Hematopoietic multipotent progenitor cell treated with erythropoietin and hydrocortisone succinate and interleukin-3 and kit ligand, for 15 days (in vitro differentiated cells): Measurements from ENCODE around the gene ID2.

Experiments
- DNase-seq: peaks from one replicate; pipeline ENCODE4 v3.0.0-alpha.2; 2015; ENCODE audit warnings: low spot score

The ID2 gene, protein sequence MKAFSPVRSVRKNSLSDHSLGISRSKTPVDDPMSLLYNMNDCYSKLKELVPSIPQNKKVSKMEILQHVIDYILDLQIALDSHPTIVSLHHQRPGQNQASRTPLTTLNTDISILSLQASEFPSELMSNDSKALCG

DNA sequence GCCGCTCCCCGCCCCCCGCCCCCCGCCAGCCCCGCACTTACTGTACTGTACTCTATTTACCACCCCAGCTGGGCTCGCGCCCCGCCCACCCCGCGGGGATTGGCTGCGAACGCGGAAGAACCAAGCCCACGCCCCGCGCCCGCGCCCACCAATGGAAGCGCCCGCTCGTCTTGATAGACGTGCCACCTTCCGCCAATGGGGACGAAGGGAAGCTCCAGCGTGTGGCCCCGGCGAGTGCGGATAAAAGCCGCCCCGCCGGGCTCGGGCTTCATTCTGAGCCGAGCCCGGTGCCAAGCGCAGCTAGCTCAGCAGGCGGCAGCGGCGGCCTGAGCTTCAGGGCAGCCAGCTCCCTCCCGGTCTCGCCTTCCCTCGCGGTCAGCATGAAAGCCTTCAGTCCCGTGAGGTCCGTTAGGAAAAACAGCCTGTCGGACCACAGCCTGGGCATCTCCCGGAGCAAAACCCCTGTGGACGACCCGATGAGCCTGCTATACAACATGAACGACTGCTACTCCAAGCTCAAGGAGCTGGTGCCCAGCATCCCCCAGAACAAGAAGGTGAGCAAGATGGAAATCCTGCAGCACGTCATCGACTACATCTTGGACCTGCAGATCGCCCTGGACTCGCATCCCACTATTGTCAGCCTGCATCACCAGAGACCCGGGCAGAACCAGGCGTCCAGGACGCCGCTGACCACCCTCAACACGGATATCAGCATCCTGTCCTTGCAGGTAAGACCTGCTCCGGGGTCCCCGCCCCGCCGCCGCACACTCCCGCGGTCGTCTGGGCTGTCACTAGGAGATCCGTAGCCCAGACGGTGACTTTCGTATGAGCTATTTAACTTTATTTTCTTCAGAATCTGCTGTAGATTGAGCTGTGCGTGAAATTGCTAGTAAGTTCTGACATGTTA, at the start of gene ID2:
Gene ID2 (plus strand): TSS at position 271 of the 907 bp plus-strand sequence. CDS start 110 bp downstream, at position 381.
- DNase-seq, result peak; percentile 99

DNA sequence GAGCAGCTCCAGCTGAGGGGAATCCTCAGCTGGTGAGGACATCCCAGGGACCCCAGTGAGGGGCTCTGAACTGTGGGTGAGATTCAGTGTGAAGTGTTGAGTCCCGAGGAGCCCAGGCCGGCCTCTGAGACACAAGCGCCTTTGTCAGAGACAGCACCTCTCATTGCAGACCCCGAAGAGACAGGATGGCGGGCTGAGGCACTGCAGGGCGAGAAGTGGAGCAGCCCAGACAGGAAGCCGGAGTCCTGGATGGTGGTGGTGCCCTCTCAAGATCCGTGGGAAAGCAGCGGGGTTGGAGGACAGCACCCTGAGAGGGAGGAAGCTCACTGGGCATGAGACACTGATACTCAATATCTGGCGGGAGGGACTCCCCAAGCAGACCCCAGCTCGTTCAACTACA, 49.1 kb upstream of the ID2 start:
- DNase-seq, result no peak

DNA sequence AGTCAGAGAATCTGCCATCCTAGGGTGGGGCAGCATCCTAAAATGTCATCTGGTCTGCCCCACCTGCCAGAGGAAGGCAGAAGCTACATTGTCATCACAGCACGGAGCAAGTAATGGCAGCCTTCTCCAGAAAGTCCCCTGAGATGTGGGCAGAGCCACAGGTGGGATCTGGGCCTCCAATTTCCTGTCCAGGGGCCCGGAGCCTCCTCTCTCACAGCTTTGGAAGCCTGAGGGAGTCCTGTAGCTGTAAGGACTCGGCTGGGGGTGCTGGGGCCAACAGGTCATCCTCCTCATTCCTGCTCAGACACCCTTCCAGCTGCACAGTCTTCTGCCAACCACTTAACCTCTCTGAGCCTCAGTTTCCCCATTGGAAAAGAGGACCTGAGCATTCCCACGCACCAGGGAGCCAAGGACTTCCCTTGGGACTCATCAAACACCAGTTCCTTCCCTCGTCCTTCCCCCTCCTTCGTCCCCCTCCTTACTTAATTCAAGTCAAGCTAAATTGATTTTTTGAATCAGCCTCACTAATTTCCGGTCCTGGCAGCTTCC, 48.6 kb upstream of the ID2 start:
- DNase-seq, result no peak

DNA sequence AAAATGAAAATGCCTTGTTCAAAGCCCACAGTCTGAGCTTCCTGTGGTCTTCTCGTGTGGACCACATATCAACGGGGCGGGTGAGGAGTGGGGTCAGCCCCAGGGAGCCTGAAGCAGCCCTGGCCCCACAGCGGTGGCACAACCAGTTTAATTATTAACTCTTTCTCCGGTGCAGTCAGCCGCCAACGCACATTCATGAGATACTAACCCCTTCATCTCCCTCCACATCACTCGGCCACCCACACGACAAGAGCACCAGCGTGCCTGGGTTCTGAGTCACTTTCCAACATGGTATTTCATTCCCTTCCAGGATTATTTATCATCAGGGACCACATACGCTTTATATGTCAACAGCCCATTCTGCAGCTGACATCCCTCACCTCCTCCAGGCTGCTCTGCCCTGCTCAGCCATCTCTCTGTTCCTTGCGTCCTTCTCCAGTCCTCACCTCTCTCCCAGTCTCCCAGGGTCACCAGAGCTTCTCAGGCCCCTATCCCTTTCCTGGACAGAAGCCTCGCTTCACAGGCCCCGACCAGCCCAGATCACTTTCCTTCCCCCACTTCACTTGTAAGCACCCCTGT, 48.0 kb upstream of the ID2 start:
- DNase-seq, result no peak

DNA sequence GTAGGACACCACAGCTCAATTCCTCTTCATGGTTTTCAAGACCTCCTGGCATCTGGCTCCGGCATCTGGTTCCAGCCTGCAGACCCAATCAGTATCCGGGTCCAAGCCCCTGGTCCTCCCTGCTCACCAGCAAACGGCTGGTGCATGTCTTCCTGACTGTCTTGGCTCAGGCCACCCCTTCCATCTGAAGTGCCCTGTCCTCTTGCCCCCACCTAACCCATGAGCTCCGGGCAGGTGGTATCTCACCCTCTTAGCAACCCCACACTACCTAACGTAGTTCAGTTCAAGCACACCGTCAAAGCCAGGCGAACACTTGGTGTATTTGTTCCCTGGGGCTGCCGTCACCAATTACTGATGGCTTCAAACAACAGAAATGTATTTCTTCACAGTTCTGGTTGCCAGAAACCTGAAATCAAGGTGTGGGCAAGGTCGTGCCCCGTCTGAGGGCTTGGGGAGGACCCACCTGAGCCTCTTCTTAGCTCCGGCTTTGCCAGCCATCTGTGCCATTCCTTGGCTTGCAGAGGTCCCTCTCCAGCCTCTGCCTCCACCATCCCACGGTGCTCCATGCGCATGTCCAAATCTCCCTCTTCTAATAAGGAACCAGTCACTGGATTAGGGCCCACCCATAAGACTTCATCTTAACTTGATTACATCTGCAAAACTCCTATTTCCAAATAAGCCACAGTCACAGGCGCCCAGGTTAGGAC, 47.2 kb upstream of the ID2 start:
- no peak for DNase-seq

DNA sequence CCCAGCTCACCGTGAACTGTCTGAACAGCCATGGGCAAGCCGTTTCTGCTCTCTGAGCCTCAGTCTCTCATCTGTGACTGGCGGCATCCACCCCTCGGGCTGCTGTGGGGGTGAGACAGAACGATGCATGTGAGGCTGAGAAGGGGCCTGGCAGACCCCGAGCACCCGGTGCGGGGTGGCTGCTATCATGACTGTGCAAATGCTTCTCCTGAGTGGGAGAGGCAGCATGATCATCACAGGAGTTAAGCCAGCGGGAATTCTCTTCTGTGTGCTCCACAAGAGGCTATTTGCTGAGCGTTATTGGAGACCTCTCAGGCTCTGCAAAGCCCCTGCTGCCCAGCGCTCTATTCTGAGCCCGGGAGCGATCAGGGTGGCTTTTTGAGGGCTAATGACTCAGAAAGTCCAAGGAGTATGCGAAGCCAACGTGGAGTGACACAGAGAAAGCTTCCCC, 45.8 kb upstream of the ID2 start:
- DNase-seq, result no peak

DNA sequence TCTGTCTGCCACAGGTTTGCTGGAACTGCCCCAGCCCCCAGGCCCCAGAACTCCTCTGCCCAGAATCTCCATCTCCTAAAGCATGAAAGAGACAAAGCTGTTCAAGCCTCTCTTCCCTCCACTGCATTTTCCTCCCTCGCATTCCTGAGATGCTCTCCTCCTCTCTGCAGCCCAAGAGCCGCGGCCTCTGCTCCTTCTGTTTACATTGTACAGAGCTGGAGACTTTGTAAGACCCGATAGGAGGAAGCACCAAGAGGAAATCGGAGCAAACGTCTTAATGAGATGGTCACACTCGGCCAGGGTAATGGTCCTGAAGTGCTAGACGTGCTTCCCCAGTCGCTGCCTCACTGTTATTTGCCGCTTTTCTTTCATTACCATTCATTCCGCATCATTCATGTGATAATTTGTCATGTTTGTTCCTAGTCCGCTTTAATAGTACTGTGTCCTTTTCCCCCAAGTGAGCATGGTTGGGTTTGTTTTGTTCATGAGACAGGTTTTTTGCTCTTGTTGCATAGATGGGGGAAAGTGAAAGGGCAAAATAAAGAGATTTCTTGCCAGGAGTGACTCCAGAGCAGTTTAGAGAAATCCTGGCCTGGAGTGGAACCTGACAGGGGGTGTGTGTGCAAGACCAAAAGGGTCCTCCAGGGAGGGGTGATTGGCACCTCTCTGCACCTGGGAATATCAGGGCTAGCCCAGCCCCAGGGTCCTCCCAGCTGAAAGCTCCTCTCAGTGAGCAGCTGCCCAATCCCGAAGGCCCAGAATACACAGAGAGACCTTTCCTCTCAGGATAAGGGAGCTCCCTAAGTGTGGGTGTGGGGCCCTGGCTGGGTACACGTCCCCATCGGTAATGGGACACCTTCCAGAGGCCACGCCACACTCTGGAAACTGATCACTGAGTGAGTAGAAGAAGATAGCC, 44.9 kb upstream of the ID2 start:
- no peak for DNase-seq

DNA sequence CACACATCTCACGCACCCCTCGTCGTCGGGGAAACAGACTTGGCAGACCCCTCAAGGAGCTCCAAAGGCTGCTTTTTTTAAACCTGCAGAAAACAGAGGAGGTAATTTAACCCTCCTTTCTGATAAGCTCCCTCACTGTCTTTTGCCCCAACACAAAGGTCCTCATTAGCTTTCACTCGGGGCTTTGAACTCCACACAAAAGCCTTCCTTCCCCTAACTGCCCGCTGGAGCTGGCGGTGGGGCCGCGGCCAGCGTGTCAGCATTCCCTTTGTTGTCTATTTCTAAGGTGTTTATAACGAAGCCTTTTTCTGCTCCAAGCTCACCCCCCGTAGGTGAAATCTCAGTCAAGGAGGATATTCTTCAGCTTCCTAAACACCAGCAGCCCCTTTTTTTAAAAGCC, 43.5 kb upstream of the ID2 start:
- no peak for DNase-seq

DNA sequence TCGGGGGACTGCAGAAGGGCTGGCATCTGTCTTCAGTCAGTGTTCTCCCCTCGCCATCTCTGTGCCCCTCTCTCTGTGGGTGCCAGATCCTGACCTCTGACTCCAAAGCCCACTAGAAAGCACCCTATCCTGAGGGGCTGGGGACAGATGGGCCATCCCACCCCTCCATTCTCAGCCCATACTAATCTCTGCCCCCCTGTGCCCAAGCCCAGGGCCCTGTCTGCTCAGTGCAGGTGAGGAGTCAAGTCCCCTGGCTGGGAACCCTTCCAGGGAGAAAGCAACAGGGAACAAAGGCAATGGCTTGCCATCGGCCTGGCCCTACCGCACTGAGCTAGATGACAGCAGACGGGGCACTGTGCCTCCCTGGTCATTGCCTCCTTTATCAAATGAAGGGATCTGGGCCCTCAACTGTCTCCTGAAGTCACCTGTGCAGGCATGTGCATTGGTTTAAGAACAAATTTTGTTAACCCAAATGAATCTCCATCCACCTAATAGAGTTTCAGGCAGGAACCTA, 42.7 kb upstream of the ID2 start:
- DNase-seq, result no peak

DNA sequence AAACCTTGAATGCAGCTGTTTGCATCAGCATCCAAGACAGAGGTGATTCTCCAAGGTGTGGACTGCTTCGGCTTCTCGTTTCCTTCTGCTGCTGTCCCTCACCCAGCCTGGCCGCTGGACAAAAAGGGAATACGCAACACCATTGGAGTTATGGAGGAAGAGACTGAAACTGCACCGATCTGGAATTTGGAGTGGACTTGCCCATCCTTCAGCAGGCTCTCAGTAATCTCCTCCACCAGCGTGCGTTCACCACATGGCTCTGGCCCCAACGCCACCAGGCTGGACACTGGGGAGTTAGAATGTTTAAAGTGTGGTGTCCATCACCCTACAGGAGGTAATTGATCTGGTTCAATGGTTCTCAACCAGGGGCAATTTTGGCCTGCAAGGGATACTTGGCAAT, 41.4 kb upstream of the ID2 start:
- no peak for DNase-seq

DNA sequence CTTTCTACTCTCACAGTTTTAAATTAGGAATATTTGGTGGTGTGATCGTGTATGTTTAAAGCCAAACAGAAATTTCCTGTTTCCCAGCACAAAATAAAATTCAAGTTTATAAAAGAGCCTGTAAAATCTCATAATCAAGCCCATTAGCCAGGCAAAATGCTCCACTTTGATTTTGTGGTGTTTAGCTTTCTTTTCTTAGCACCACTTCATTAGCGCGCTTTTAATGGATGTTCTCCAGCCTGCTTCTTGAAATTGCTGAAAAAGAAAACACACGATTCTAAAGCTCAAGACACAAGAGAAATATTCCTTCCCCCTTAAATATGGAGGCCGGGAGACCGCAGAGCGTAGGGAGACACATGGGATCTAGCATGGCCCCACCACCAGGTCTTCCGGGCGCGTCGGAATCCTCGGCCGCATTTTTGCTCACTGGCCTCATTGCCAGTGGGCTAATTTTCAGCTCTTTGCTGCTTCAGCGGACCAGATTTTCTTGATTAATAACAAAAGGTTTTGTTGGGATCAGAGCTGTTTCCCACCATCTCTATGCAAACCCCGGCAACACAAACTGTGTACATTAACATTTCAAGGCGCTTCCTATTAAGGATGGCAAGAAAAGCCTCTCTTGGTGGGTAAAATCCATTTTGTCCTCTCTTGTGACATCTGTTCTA, 40.4 kb upstream of the ID2 start:
- no peak for DNase-seq

DNA sequence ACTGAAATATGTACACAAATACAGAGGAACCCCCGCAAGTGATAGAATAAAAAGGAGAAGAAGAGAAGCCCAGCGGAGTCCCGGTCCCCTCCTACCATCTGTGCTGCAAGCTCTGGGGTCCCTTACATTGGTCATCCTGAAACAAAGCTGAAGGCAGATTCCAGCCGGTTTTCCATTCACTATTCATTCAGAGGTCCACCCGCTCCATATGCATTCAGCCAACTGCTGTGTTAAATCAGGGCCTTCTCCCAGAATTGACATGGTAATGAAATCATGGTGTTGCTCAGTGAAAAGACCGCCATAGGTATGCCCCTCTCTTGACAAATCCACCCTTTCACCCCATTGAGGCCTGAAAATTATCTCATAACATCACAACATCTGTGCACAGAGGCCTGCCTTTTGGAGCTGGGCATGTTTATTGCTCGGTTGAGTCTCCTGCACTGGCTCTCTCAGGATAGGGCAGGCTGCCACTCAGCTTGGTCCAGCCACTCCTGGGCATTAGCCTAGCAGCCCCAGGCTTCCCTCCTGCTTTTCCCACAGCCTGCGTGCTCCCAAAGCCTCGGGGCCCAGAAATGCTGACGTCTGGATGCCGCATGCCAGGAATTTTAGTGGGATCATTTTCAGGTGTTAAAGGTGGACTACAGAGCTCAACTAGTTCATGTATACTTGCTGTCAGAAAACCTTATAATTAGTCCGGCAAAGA, 39.3 kb upstream of the ID2 start:
- DNase-seq, result no peak

DNA sequence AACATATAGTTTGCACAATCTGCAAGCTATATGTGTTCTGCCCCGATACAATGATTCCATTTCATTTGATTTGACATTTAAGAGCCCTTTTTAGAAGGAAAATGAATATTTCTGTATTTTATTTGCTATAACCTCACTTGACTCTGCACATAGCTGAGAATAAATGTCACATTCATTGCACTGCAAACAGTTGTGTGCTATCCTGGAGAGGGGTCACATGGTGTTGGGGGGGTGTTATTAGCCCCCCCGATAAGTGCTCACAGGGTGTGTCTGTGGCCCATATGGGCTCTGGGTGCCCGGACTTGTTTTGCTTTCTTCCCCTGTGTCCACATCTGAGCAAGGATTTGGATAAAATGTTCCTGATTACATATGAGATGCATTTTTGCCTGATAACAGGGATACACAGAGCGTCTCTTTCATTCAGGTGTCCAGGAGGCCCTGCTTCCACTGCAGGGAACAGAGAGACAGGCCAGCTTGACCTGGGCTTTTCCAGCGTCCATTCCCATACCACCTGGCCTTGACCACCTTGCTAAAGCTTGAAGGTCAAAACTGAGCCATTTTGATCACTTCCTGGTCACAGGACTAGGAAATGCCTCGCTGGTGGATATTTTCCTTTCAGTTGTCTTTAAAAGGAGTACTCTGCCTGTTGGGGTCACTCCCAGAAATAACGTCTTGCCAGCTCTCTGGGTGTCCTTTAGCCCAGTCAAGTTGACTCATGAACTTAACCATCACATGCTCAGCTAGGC, 38.4 kb upstream of the ID2 start:
- no peak for DNase-seq

DNA sequence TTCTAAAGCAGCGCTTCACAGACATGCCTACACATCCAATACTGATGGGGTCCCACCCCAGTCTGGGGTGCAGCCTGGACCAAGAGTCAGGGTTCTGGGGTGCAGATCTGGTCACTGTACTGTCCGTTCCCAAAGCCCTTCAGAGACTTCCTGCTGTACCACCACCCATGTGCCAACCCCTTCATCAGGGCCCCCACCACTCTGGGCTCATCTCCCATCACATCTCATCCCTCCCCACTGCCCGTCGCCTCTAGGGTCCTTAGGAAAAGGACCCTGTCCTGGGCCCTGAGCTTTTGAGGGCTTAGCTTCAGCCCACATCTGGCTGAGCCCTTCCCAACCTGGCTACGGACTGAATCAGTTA, 37.9 kb upstream of the ID2 start:
- DNase-seq, result no peak

DNA sequence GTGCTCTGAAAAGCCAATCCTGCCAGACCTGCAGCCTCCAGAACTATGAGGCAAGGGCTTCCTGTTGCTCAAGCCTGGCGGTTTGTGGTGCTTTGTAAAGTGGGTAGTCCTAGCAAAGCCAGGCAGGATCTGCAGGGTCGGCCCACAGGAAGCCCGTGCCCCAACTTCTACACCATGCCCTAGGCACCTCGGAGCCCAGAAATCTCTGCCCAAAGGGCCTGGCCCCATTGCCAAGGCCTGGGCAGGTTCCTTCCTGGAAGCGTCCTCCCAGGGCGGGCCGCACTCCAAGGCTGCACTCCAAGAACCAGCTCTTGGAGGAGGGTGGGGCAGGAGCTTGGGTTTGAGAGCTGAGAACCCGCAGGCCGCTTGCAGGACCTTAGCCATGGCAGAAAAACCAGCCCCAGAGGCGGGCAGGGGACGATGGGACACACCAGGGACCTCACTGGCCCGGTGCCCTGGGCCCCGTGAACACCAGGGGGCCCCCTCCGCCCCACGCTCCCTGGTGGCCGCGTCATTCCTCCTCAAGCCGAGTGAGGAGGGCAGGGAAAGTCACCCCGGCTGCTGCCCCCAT, 37.2 kb upstream of the ID2 start:
- DNase-seq, result peak; percentile 54

DNA sequence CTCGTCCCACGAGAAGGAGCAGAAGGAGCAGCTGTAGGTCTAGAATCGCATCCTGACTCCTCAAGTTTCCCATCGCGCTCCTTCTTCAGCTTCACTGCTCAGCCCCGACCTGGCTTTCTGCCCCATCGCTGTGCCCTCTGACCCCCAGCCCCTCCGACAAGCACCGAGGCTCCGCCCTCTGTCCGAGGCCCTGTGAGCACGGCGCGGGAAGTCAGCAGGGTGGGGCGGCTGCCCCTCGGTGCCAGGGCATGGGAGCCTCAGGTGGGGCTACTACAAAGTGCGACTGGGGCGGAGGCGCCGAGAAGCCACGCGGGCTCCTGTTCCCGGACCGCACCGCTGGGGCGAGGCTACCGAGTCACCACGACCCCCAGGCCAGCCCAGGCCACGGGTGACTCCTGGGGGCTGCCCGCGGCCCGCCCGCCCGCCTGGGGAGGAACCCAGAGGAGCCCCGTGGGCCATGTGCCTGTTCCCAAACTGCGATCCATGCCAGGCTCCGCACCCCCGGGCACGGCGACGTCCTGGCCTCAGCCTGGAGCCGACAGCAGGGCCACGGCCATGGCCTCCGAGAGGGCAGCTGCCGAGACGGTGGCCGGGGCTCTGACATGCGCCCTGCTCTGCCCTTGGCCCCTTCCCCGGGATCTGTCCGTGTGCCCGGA, 36.6 kb upstream of the ID2 start:
- DNase-seq, result no peak

DNA sequence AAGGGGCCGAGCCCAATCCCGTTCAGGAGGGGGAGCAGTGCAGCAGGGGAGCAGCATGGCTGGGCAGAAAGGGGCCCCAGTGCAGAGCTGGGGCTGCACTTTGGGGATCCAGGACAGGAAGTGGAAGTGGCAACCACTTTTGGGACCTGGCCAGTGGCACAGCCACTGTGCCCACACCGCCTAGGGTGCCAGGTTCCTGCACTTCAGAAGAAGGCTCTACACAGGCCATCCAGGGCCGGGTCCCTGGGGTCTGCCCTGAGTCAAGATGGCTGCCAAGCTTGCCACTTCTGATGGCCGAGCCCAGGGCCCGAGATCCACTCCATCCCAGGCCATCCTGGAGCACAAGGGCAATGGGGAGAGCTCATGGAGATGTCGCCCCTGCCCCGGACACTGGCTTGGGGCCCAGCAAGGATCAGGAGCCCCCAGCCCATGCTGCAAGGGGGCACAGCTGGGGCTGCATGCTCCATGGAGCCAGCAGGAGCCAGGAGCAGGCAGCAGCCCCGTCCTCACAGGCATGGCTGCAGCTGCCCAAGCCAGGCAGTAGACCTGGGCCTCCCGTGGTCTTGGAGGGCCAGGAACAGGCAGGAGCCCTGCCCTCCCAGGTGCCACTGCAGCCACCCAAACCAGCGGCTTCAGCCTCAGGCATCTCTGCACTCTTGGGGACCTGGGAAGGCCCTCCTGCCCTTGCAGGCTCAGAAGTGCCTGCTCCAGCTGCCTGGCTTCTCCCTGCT, 35.0 kb upstream of the ID2 start:
- no peak for DNase-seq

DNA sequence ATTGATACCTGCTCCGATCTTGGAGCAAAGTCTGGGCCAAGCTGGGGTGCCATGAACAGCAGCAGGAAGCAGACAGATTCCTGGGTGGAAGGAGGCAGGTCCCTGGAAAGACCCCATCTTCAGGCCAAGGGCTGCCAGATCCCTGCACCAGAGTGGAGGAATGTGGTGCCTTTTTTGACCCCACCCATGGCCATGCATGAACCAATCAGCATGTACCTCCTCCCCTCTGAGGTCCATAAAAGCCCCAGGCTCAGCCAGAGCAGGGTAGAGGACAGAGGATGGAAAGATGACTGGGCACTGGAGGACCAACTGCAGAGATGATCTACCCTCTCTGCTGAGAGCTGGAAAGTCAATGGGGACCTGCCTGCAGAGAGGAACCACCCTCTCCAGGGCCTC, 34.4 kb upstream of the ID2 start:
- no peak for DNase-seq
